ENCODE results near the gene HOXB3. TPM values are rescaled to one million over a fixed set of nuclear protein-coding genes. Genes with fewer than 3 reads are reported as not detected.

The HOXB3 gene
- 53.1 TPM for polyA plus RNA-seq (2013, experiment 1 of 2; ENCODE audit: insufficient read length)
- 54.2 TPM for polyA plus RNA-seq (2013, experiment 2 of 2; ENCODE audit: insufficient read length)

DNA sequence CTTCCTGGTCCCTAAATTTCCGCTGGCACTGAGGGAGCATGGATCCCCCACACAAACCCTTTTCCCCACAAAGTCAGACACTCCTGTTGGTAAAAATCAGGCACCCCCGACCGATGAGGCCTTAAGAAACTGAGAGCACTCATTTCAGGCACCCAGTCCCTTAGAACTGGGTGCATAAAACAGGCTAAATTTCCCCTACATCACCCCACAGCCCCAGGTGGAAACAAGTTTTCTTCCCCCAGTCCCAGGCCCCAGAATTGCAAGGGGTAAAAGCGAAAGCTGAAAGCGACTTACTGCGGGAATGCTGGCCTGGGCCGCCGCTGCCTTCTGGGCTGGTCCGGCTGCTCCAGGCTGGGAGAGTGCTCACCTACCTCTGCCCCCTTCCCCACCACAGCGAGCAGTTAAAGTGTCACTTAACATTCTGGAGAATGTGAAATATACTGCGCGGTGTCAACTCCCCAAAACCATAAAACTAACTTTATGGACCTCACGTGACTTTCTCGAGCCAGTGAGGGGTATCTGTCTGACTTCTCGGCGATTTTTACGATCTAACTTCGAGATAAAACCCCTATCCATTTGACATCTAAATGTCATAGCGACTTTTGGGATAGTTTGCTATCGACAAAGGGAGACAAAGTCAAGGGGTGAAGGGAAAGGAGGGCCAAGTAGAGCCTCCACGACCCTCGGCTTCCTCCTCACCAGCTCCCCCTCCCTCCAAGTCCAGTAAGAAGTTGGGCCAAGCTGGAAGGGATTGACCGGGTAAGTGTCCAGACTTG is at the start of gene HOXB3:
Gene HOXB3 (minus strand): TSS at position 411 of the 776 bp plus-strand sequence. CDS start 37,767 bp downstream, outside the sequence.
- DNase-seq: peak; percentile 94

- no peak for DNase-seq
These were observed 49.1 kb upstream of the HOXB3 start for GRCh38 chr17:48639136-48639535.

DNA sequence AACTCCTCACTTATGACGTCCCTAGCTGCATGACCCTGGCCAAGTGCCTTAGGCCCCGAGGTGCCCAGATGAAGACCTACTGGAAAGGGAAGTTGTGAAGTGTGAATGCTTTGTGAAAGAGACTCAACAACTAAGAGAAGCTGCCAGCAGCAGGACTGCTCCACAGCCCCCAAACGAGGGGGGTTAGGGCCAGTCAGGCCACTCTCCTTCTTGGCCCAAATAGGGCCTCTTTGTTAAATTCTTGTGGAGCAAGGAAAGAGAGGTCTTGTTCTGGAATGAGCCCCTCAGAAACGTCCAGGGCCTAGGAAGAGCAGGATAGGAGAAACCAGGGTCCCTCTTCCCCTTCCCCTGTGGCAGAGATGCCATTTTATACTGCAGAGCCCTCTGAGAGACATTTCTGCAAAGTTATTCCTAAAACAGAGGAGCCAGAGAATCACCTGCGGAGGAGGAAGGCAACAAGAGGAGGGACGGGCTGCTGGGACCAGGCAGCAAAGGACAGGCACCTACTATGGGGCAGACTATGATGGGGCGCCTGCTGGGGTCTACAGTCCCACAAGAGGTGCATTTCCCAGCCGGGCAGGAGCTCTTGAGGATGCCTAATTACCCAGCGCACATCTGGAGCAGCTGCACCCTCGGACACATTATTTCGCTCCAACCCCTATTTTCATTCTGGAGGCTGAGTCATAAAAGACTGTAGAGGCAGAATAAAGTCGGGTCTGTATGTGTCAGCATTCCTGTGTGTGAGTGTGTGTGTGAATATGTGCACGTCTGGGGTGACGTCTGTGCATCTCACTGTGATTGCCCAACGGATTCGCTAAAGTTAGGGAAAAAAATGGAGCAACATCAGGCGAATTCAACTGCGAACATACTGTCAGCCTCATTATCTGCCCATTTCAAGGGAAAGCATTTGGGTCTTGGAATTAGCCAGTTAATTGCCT is 47.6 kb upstream of the HOXB3 start:
- peak; percentile 95 for DNase-seq

- DNase-seq: peak; percentile 74
These were observed 46.4 kb upstream of the HOXB3 start for GRCh38 chr17:48636177-48637018.

- no peak for DNase-seq
These were observed 44.6 kb upstream of the HOXB3 start for GRCh38 chr17:48634493-48635208.

GRCh38 chr17:48633266-48633677 is 43.2 kb upstream of the HOXB3 start:
- no peak for DNase-seq

DNA sequence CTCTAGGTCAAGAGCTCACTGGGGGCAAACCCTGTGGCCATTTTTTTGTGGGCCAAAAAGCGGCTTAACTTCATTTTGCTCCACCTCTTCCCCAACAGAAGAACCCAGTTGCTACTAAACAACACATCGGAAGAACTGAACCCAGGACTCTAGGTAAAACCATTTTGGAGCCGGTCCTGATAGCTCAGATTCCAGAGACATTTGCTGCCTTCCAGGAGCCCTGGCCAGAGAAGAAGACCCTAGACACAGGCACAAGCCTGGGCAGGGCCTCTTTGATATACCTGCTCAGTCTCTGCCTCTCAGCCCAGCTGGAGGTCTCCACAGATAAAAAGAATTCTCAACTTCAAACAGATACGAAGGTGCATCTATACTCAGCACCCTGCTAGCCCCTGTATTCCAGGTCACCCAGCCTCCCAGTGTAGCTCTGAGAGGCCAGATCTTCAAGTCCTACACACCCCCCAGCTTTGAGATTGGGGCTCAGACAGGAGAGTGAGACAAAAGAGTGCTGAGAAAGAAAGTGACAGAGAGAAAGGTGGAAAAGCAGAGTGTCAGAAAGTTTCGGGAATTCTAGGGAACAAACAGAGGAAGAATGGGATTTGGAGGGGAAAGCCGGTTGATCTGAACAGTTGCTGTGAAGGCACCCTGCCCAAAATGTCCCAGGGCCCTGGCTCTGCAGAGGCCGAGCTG is 42.7 kb upstream of the HOXB3 start:
- no peak for DNase-seq

GRCh38 chr17:48631693-48632578 is 41.9 kb upstream of the HOXB3 start:
- DNase-seq: no peak

DNA sequence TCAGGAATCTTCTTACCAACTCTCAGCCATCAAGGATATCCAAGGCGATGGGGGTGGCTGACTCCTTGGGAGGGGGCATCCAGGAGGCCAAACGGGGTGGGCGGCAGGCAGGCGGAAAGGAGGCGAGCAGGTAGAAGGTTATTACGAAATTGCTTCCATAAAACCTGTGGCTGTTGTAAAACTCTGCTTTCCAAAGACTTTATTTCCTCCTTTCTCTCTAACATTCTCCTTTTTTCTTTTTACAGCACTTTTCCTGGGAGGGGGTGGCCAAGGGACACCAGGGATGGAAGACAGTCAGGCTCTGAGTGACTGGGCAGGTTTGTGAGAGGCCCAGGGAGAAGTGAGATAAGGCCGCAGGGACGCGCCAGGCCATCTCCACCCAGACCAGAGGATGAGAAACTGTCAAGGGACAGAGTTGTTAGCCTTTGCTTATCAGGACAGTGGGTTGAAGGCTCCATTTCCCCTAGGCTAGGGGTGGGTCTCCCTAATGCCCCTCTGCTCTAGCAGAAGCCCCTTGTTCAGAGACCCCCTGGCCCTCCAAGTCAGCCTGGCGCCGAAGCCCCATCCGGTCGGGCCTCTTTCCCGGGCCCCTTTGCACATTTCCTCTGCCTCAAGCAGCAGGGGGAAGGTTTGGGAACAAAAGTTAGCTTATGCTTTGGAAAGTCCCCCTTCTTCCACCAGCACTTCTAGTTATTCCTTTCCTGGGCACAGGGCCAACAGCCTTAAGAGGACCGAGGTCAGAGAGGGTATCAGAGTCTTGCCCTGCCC is 41.1 kb upstream of the HOXB3 start:
- no peak for DNase-seq

DNA sequence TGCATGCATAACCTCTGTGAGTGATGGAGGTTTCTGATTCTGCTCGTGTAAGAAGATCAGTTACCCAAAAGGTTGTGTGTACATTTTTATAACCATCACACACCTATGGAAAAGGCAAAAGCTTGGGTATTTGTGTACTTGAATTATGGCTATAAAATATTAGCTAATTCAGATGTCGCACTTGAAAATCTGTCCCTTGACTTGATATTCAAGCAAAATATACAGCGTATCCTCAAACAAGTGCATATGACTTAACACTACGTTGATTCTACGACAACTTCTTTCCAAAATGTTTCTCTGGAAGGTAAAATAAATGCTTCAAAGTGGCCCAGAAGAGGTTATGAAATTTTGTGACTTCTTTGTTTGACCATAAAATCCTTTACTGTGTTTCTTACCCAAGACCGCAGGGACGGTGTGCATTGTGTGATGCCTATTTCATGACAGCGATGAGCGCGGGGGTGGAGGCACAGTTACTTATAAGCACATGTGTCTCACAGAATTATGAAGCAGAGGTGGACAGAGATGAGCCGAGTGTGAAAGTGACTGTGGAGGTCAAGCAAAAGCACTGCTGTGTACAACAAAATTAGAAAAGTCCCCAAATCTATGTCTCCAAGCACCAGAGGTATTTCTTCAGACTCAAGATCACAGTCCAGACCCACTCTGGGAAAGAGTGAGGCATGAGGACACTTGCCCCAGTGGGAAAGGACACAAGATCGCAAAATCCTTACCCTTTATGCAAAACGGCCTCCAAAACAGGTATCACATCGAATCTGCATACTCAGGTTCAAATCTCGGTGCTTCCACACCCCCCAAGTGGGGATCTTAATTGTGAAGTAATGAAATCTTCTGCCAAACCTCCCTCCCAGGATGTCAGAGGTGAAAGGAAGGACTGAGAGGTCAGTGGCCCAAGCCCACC is 40.2 kb upstream of the HOXB3 start:
- DNase-seq: no peak

GRCh38 chr17:48629411-48629759 is 39.3 kb upstream of the HOXB3 start:
- DNase-seq: no peak

DNA sequence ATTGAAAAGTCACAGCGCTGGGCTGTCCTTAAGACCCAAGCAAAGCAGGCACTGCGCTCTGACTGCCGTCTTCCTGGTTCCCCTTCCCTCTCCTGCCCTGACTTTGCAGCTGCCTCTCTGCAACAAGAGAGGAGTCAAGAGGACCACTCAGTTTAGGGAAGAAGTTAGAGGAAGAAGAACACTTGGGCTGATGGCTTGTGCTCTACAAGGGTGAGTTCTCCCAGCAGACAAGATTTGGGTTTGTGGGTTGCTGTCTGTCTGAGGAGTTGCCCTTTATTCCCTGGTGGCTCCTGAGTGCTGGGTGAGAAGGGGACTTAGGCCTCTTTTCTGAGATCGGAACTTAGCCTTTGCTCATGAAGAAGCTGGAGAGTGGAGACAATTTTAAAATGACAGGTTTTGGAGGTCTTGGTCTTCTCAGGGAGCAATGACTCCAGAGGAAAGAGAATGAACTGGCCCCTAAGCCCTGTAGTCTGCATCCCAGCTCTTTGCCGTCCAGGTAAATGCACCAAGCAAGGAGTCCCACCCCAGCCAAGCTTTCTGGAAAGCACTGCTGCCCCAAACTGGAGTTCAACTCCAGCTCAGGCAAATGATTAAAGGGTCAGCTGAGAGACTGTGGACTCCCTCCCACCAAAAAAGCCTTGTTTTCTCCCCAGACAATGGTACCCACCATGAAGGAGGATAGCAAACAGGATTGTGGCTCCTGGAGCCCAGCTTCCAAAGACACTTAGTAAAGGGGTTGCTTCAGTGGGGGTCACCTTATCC is 38.8 kb upstream of the HOXB3 start:
- DNase-seq: no peak

- no peak for DNase-seq
These were observed 37.8 kb upstream of the HOXB3 start for GRCh38 chr17:48627623-48628521.

DNA sequence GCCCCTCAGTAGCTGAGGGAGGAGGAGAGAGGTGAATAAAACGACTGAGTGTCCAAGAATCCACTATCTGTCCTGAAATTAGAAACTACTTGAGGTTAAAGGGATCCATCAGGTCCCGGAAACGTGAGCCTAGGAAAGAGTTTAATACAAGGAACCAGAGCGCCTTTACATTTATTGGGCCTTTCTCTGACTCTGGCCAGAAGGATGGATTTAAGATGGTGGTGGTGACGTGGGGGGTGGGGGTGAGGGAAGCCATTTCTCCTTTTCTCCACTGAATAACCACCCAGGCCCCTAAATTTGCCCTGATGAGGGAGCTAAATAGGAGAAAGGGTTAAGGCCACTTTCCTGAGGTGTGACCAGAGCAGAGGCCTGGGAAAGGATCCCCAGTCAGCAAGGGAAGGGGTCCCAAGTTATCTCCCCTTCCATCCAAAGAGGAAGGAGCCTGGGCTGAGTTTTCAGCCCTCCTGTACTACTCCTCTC is 37.1 kb upstream of the HOXB3 start:
- no peak for DNase-seq

DNA sequence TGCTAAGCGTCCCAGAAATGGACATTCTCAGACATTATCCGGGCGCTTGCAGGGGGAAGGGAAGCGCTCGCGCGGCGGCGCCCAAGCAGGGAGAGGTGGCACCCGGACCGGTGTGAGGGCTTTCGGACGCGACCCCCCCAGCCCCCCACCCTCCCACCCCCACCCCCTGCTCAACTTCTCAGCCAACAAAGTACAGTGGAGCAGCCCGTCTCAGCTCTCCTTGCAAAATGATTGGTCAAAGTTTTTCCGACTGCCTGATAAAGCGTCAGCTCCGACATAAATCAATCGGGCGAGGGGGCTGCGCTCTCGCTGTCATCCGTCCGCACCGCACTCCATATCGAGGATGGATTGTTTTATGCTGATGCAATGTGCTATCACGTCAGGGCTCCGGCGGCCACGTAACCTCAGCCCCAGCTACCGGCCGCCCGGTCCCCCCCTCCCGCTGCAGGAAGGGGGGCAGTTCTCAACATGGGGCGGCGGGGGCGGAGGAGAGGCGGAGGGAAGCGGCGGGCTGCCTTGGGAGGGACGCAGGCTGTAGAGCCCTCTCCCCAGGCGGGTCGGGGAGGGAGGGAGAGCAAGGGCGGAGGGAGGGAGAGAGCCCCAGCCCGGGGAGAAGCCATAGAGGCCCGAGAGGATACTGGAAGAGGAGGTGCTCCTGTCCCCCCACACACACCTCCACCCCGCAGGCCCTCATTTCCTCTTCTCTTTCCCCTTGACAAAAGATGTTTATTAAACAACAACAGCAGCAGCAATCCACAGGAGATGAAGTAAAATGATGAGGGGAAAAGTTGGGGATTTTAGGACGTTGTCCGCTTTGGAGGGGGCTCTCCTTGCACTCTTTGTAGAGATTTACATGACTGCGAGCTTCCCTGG is 36.4 kb upstream of the HOXB3 start, which contains the start of gene HOXB9:
Gene HOXB9 (minus strand): TSS at position 114 of the 873 bp plus-strand sequence. CDS start 89 bp downstream, at position 25.
- DNase-seq: peak; percentile 80
